Hematopoietic multipotent progenitor cell treated with erythropoietin and hydrocortisone succinate and interleukin-3 and kit ligand, for 4 days (in vitro differentiated cells): Measurements from ENCODE around the gene CAND2.

Experiments
- DNase-seq: peaks from one replicate; pipeline ENCODE4 v3.0.0-alpha.2; 2015

CAND2 gene

GRCh38 chr3:12796171-12797123 lies at the start of gene CAND2:
Gene CAND2 (plus strand): TSS chr3:12796680. CDS start chr3:12796721, 41 bp downstream.
- DNase-seq, result peak; percentile 68

- DNase-seq, result no peak
Observed at GRCh38 chr3:12748477-12748876, 48.0 kb upstream of the CAND2 start.

- no peak for DNase-seq
Observed at GRCh38 chr3:12750223-12750622, 46.3 kb upstream of the CAND2 start.

GRCh38 chr3:12750658-12751071 lies 45.8 kb upstream of the CAND2 start:
- DNase-seq, result peak; percentile 18

- no peak for DNase-seq
Observed at GRCh38 chr3:12751571-12751970, 44.9 kb upstream of the CAND2 start.

GRCh38 chr3:12752102-12752501 lies 44.4 kb upstream of the CAND2 start:
- no peak for DNase-seq

GRCh38 chr3:12752809-12753208 lies 43.7 kb upstream of the CAND2 start:
- no peak for DNase-seq

GRCh38 chr3:12753275-12754028 lies 43.0 kb upstream of the CAND2 start:
- no peak for DNase-seq

GRCh38 chr3:12754313-12754712 lies 42.2 kb upstream of the CAND2 start:
- DNase-seq, result no peak

GRCh38 chr3:12755754-12756153 lies 40.7 kb upstream of the CAND2 start:
- peak; percentile 86 for DNase-seq

GRCh38 chr3:12756175-12756574 lies 40.3 kb upstream of the CAND2 start:
- DNase-seq, result peak; percentile 33

GRCh38 chr3:12756635-12757034 lies 39.8 kb upstream of the CAND2 start:
- no peak for DNase-seq

- peak; percentile 49 for DNase-seq
Observed at GRCh38 chr3:12758025-12758781, 38.3 kb upstream of the CAND2 start.

- no peak for DNase-seq
Observed at GRCh38 chr3:12759097-12759679, 37.3 kb upstream of the CAND2 start, which contains the start of gene TMEM40. Gene TMEM40 (minus strand): TSS chr3:12759259. CDS start chr3:12749832, 9,427 bp downstream.

GRCh38 chr3:12759693-12760565 lies 36.6 kb upstream of the CAND2 start:
- DNase-seq, result no peak

GRCh38 chr3:12764171-12764776 lies 32.2 kb upstream of the CAND2 start:
- DNase-seq, result no peak

GRCh38 chr3:12766541-12766940 lies 29.9 kb upstream of the CAND2 start:
- no peak for DNase-seq

- DNase-seq, result no peak
Observed at GRCh38 chr3:12768579-12769527, 27.6 kb upstream of the CAND2 start.

GRCh38 chr3:12769761-12770160 lies 26.7 kb upstream of the CAND2 start:
- DNase-seq, result no peak

GRCh38 chr3:12771236-12771635 lies 25.2 kb upstream of the CAND2 start:
- no peak for DNase-seq
